Pancreas (tissue), 10 donors: ENCODE measurements around the gene GTF2F2. TPM values are rescaled to one million over a fixed set of nuclear protein-coding genes. Genes with fewer than 3 reads are reported as not detected.

Source experiments
- ATAC-seq, 4 donors: fragments of 200-7000 bp; cut with Tn5 transposase; one replicate each; pipeline versions ENCODE4 v1.8.0 to v1.9.1; 2020; ENCODE audit warnings: mild to moderate bottlenecking in 4 of 4, moderate library complexity in 4 of 4
- DNase-seq, 6 donors: peaks; one replicate each; pipeline ENCODE4 v3.0.0-alpha.2; 2020
- FAIRE-seq: peaks from 2 replicates; lab custom pipeline; 2012; peaks lifted over from hg19 to GRCh38; lab: Jason Lieb, UNC
- H3K27ac ChIP-seq, 4 donors: fragments of 200-600 bp; sonication (generic); 1 replicate in 3 of 4; 2 replicates in 1 of 4; pipeline versions ENCODE4 v1.5.0 to v1.8.0; 2020
- H3K27me3 ChIP-seq, 4 donors: fragments of 200-600 bp; one replicate each; pipeline ENCODE4 v1.8.0; 2021
- H3K36me3 ChIP-seq, 3 donors: fragments of 200-600 bp; sonication (generic) in 1 of 3; one replicate each; pipeline versions ENCODE4 v1.5.0 to v1.8.0; 2020 to 2021
- H3K4me1 ChIP-seq, 3 donors: fragments of 200-600 bp; one replicate each; pipeline ENCODE4 v1.8.0; 2021
- H3K4me3 ChIP-seq, 4 donors: fragments of 200-600 bp; sonication (generic) in 2 of 4; one replicate each; pipeline versions ENCODE4 v1.5.0 to v1.8.0; 2020 to 2021
- H3K9me3 ChIP-seq, 4 donors: fragments of 200-600 bp; one replicate each; pipeline ENCODE4 v1.8.0; 2021
- WGBS, 2 donors: extraction: QIAGEN DNeasy Blood & Tissue Kit; methylation state at CpG; one replicate each; pipeline ENCODE4 v1.1.7; 2013; 5-methylcytosine and 5-hydroxymethylcytosine counted together
- intact Hi-C, 3 donors: fragments of 100-400 bp; cut with DNase I; formaldehyde crosslinking; loops; one replicate each; pipeline versions ENCODE4 v1.11.1 to v1.14.2; 2022
- polyA plus RNA-seq, 2 donors: library from polyadenylated mRNA; stranded (reverse); fragments of 200-250 nt; gene quantifications; one replicate each; pipeline ENCODE4 v1.2.3, GENCODE V29; 2013
- total RNA-seq, 6 donors: library from RNA; stranded (reverse); fragmentation: NEBNext Ultra II Directional in 4 of 6; extraction: Animal tissue kit (Norgen Biotek cat#: 25700) in 4 of 6; gene quantifications; one replicate each; pipeline versions ENCODE4 v1.2.1 to v1.2.4, GENCODE V29; 2021 to 2023
- TF ChIP-seq, protein P1 (sequence below), 4 donors: fragments of 200-600 bp; sonication (generic) in 3 of 4; IDR thresholded peaks; one replicate each; pipeline versions ENCODE4 v1.5.0 to v1.8.0; 2021; ENCODE audit warnings: antibody characterized with exemption in 4 of 4
- donor health status: healthy with polysubstance abuse.
- donor health status: DM: no; HTN: no; CAD: no; lungs with moderate emphysema.
- donor health status: DM: no; HTN: no; CAD: no.
- donor health status: control.
- donor health status: control.
- donor health status: Bipolar disorder and iron deficiency.
- donor health status: DM: yes; HTN: yes; CAD: no.
- donor health status: DM: no; HTN: no; CAD: no.
- donor health status: DM: no; HTN: no; CAD: no.
- donor health status: DM: yes; HTN: yes; CAD: no.

GTF2F2 gene
- total and polyA plus RNA-seq, 8 donors = 6.0 to 8.6 (median 7.7) TPM

GRCh38 chr13:45198041-45198440 is 77.7 kb downstream of the GTF2F2 start:
- WGBS, 2 donors = 87 to 93% methylated on average over 2 of the region's 2 CpGs
- Histone ChIP-seq H3K36me3 (no peaks in the 10 kb centered on the region), H3K9me3 (no peaks in the 10 kb centered on the region), H3K27ac (no peak overlapping the region), H3K27me3 (no peaks in the 10 kb centered on the region), H3K4me1 (peaks cover 0 to 5% (median 3%) of the 10 kb centered on the region in 3 donors), H3K4me3 (no peak overlapping the region)
- TF ChIP-seq, protein P1, sequence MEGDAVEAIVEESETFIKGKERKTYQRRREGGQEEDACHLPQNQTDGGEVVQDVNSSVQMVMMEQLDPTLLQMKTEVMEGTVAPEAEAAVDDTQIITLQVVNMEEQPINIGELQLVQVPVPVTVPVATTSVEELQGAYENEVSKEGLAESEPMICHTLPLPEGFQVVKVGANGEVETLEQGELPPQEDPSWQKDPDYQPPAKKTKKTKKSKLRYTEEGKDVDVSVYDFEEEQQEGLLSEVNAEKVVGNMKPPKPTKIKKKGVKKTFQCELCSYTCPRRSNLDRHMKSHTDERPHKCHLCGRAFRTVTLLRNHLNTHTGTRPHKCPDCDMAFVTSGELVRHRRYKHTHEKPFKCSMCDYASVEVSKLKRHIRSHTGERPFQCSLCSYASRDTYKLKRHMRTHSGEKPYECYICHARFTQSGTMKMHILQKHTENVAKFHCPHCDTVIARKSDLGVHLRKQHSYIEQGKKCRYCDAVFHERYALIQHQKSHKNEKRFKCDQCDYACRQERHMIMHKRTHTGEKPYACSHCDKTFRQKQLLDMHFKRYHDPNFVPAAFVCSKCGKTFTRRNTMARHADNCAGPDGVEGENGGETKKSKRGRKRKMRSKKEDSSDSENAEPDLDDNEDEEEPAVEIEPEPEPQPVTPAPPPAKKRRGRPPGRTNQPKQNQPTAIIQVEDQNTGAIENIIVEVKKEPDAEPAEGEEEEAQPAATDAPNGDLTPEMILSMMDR (IDR thresholded peaks at IDR 0.05) = no peak
- FAIRE-seq = no peak
- no peak for DNase-seq
- ATAC-seq = no peak
- intact Hi-C loops = no loop called here

DNA sequence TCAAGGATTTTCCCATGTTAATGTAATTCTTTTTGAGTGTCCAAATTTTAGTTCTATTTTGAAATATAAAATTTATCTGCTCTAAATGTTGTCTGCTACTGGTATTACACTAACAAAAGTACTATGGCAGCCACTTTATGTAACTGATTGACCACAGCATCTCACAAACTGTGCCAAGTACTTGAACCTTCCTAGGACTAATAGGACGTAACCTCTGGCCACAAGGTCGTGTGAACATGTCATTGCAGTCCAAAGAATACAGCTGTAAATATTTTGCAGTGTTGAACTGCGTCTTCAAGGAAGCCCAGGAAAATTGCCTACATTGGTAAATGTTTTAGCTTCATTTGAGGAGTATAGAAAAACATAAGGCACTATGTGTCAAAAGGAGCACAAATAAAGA is 78.6 kb downstream of the GTF2F2 start:
- no peaks in the 10 kb centered on the region for H3K36me3 ChIP-seq
- FAIRE-seq (no peak), ATAC-seq (no peak), DNase-seq (no peak)
- 67% methylated on average over 3 of the region's 3 CpGs for WGBS, 2 donors
- peaks cover 0 to 5% (median 3%) of the 10 kb centered on the region in 3 donors for H3K4me1 ChIP-seq
- H3K4me3 ChIP-seq = no peak overlapping the region
- intact Hi-C loops = no loop called here
- H3K27me3 ChIP-seq = no peaks in the 10 kb centered on the region
- H3K27ac ChIP-seq = no peak overlapping the region
- TF ChIP-seq, protein P1 (IDR thresholded peaks at IDR 0.05) = no peak
- no peaks in the 10 kb centered on the region for H3K9me3 ChIP-seq

GRCh38 chr13:45199711-45200110 is 79.4 kb downstream of the GTF2F2 start:
- Histone ChIP-seq H3K4me3 (no peak overlapping the region), H3K27ac (no peak overlapping the region), H3K9me3 (no peaks in the 10 kb centered on the region), H3K27me3 (no peaks in the 10 kb centered on the region), H3K4me1 (peaks cover 0 to 5% (median 3%) of the 10 kb centered on the region in 3 donors), H3K36me3 (no peaks in the 10 kb centered on the region)
- no peak for FAIRE-seq
- no peak for DNase-seq
- no peak for ATAC-seq
- intact Hi-C loops = no loop called here
- TF ChIP-seq, protein P1 (IDR thresholded peaks at IDR 0.05) = no peak
- WGBS, 2 donors = 93 to 95% methylated on average over 4 of the region's 4 CpGs

- no peak for ATAC-seq
- no peak for FAIRE-seq
- intact Hi-C loops = no loop called here
Observed at GRCh38 chr13:45200701-45201232, 80.5 kb downstream of the GTF2F2 start, which contains the start of gene KCTD4. KCTD4 (minus strand) TSS chr13:45201045; CDS start chr13:45194567, 6,478 bp downstream.

GRCh38 chr13:45205124-45205523 is 84.8 kb downstream of the GTF2F2 start:
- intact Hi-C loops = no loop called here
- peaks cover 0 to 18% (median 8%) of the 10 kb centered on the region in 3 donors for H3K4me1 ChIP-seq
- H3K9me3 ChIP-seq = no peaks in the 10 kb centered on the region
- TF ChIP-seq, protein P1 (IDR thresholded peaks at IDR 0.05) = no peak
- FAIRE-seq (no peak), DNase-seq (no peak), ATAC-seq (no peak)
- H3K27ac ChIP-seq = no peak overlapping the region
- no peak overlapping the region for H3K4me3 ChIP-seq
- H3K36me3 ChIP-seq = no peaks in the 10 kb centered on the region
- H3K27me3 ChIP-seq = no peaks in the 10 kb centered on the region
- WGBS, 2 donors = 76 to 84% methylated on average over 5 of the region's 5 CpGs

More at GRCh38 chr13:45200701-45201232, 80.5 kb downstream of the GTF2F2 start, which contains the start of gene KCTD4:
- H3K9me3 ChIP-seq = no peaks in the 10 kb centered on the region
- TF ChIP-seq, protein P1 (IDR thresholded peaks at IDR 0.05) = no peak
- no peak within 1 kb of the TSS for H3K27ac ChIP-seq
- no peak for DNase-seq
- H3K27me3 ChIP-seq = no peaks in the 10 kb centered on the region
- peaks cover 0 to 5% (median 4%) of the 10 kb centered on the region in 3 donors for H3K4me1 ChIP-seq
- H3K4me3 ChIP-seq = no peak within 1 kb of the TSS
- H3K36me3 ChIP-seq = no peaks in the 10 kb centered on the region
- WGBS, 2 donors = 86 to 90% methylated on average over 2 of the region's 2 CpGs
